Measurements from ENCODE around the gene DEFB112. TPM values are rescaled to one million over a fixed set of nuclear protein-coding genes. Genes with fewer than 3 reads are reported as not detected.

Gene DEFB112
- total RNA-seq, 6 experiments from 2014 or later: not detected

GRCh38 chr6:50093116-50093937 lies 43.6 kb upstream of the DEFB112 start:
- no peaks in the 10 kb centered on the region for H3K4me1 Mint-ChIP-seq (ENCODE audit: low read depth)
- DNase-seq: no peak
- H3K4me3 Mint-ChIP-seq: no peak overlapping the region
- H3K27me3 Mint-ChIP-seq (ENCODE audit: insufficient read depth): no peaks in the 10 kb centered on the region
- no peaks in the 10 kb centered on the region for H3K36me3 Mint-ChIP-seq (ENCODE audit: low read depth)
- no peak overlapping the region for H3K27ac Mint-ChIP-seq
- peaks cover 16% of the 10 kb centered on the region for H3K9me3 Mint-ChIP-seq
- TF ChIP-seq, protein P1, sequence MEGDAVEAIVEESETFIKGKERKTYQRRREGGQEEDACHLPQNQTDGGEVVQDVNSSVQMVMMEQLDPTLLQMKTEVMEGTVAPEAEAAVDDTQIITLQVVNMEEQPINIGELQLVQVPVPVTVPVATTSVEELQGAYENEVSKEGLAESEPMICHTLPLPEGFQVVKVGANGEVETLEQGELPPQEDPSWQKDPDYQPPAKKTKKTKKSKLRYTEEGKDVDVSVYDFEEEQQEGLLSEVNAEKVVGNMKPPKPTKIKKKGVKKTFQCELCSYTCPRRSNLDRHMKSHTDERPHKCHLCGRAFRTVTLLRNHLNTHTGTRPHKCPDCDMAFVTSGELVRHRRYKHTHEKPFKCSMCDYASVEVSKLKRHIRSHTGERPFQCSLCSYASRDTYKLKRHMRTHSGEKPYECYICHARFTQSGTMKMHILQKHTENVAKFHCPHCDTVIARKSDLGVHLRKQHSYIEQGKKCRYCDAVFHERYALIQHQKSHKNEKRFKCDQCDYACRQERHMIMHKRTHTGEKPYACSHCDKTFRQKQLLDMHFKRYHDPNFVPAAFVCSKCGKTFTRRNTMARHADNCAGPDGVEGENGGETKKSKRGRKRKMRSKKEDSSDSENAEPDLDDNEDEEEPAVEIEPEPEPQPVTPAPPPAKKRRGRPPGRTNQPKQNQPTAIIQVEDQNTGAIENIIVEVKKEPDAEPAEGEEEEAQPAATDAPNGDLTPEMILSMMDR (IDR thresholded peaks at IDR 0.05): no peak

- TF ChIP-seq, protein P1 (IDR thresholded peaks at IDR 0.05): no peak
- Mint-ChIP-seq H3K27ac (no peak overlapping the region), H3K9me3 (peaks cover 12% of the 10 kb centered on the region), H3K4me3 (no peak overlapping the region), H3K4me1 (ENCODE audit: low read depth) (no peaks in the 10 kb centered on the region), H3K36me3 (ENCODE audit: low read depth) (no peaks in the 10 kb centered on the region), H3K27me3 (ENCODE audit: insufficient read depth) (no peaks in the 10 kb centered on the region)
- DNase-seq: no peak
Measured at GRCh38 chr6:50091641-50092040, 41.9 kb upstream of the DEFB112 start.

DNA sequence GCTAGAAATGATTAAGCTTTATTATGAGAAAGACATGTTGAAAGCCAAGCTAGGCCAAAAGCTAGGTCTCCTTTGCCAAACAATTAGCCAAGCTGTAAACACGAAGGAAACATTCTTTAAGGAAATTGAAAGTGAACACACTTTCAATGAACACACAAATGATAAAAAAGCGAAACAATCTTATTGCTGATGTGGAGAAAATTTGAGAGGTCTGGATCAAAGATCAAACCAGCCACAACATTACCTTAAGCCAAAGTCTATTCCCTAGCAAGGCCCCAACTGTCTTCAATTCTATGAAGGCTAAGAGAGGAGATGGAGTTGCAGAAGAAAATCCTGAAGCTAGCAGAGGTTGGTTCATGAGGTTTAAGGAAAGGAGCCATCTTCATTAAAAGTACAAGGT lies 40.2 kb upstream of the DEFB112 start:
- TF ChIP-seq, protein P1 (IDR thresholded peaks at IDR 0.05): no peak
- Mint-ChIP-seq H3K4me1 (ENCODE audit: low read depth) (no peaks in the 10 kb centered on the region), H3K27ac (no peak overlapping the region), H3K4me3 (no peak overlapping the region), H3K36me3 (ENCODE audit: low read depth) (no peaks in the 10 kb centered on the region), H3K27me3 (ENCODE audit: insufficient read depth) (no peaks in the 10 kb centered on the region), H3K9me3 (peaks cover 12% of the 10 kb centered on the region)
- DNase-seq: no peak

DNA sequence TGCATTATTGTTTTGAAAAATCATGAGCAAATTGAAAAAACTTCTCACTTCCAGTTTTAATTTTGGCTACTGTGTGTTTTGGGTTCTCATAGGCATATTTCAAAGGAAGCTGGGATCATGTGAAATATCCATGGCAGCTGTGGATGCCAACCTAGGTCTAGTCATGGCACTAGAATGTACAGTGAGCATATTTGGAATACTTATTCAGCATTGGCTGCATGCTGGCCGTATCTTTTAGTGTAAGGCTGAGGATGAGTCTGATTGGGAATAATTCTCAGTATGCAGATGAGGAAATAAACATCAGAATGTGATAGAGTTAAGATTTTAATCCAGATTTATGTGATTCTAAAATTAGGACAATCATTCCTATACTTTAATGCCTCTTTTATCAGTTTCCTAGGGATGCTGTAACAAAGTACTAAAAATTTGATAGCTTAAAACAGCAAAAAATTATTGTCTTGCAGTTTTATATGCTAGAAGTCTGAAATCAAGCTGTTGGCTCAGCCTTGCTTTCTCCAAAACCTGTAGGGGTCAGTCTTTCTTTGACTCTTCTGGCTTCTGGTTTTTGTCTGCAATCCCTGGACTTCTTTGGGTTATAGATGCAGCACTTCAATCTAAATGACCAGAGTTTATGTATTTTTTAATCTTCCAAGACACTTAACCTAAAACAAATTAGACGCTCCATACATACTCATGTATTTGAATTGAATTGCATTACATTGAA lies 37.7 kb upstream of the DEFB112 start:
- Mint-ChIP-seq H3K4me3 (no peak overlapping the region), H3K36me3 (ENCODE audit: low read depth) (no peaks in the 10 kb centered on the region), H3K27me3 (ENCODE audit: insufficient read depth) (no peaks in the 10 kb centered on the region), H3K4me1 (ENCODE audit: low read depth) (no peaks in the 10 kb centered on the region), H3K27ac (no peak overlapping the region), H3K9me3 (peaks cover 24% of the 10 kb centered on the region)
- TF ChIP-seq, protein P1 (IDR thresholded peaks at IDR 0.05): no peak
- DNase-seq: no peak

DNA sequence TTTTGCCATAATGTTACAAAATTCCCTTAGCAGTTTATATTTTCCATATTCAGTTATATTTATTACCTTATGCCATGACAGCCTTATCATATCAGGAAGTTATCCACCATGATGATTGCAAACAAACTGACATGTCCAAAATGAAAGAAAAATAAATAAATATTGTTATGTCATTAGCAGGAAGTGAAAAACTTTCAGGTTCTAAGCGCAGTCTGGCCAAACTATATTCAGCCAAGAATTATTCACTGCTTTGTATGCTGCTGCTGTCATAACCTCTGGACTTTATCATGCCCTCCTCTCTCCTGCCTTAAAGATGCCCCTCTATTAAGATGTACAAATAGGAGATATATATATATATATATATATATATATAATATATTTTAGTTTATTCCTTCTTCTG lies 27.7 kb upstream of the DEFB112 start:
- H3K27ac Mint-ChIP-seq: no peak overlapping the region
- H3K27me3 Mint-ChIP-seq (ENCODE audit: insufficient read depth): no peaks in the 10 kb centered on the region
- TF ChIP-seq, protein P1 (IDR thresholded peaks at IDR 0.05): no peak
- H3K9me3 Mint-ChIP-seq: peaks cover 21% of the 10 kb centered on the region
- no peak overlapping the region for H3K4me3 Mint-ChIP-seq
- no peak for DNase-seq
- no peaks in the 10 kb centered on the region for H3K4me1 Mint-ChIP-seq (ENCODE audit: low read depth)
- no peaks in the 10 kb centered on the region for H3K36me3 Mint-ChIP-seq (ENCODE audit: low read depth)

Measured in HFFc6 (cell line).